T-cell (primary cell): ENCODE measurements around the gene KRTAP10-10. TPM values are rescaled to one million over a fixed set of nuclear protein-coding genes. Genes with fewer than 3 reads are reported as not detected.
"Not testable (repeated sequence)": the region's sequence is repeated elsewhere in the genome, so short reads cannot be mapped to it uniquely, and the experiment has no call there.

Source experiments
- ATAC-seq, 4 experiments: fragments of 200-7000 bp in 3 of 4; fragments of 150-1000 bp in 1 of 4; cut with Tn5 transposase; replicated peaks in 1 of 4; 1 replicate in 3 of 4; 2 replicates in 1 of 4; pipeline ENCODE4 v1.10.0; 2021; ENCODE audit warnings: moderate library complexity in 3 of 4, mild to moderate bottlenecking in 2 of 4, moderate number of reproducible peaks in 1 of 4
- CTCF ChIA-PET, 2 donors: fragments of 300-600 bp; sonication (Branson Sonifier 250); formaldehyde crosslinking; loops; one replicate each; lab custom pipeline; 2022; ENCODE audit warnings: antibody characterized with exemption in 2 of 2; lab: Charles Lee
- POLR2A ChIA-PET, 2 donors: fragments of 300-600 bp; sonication (Branson Sonifier 250); formaldehyde crosslinking; loops; one replicate each; lab custom pipeline; 2022; ENCODE audit warnings: antibody characterized with exemption in 2 of 2; lab: Charles Lee
- DNase-seq, 35 experiments: peaks; one replicate each; pipeline versions ENCODE4 v3.0.0 to v3.0.0-alpha.2; 2013 to 2023
- H3K27ac ChIP-seq: one replicate; pipeline ENCODE4 v1.5.1; 2013; ENCODE audit warnings: low read length
- H3K27me3 ChIP-seq, 2 experiments: replicated peaks in 1 of 2; 1 replicate in 1 of 2; 2 replicates in 1 of 2; pipeline versions ENCODE4 v1.6.1 to v1.7.0; 2013; ENCODE audit warnings: low read length in 1 of 2, mixed read lengths in 1 of 2; ENCODE audit not compliant: control insufficient read depth in 2 of 2, insufficient read depth in 2 of 2; ENCODE audit errors: extremely low read depth in 1 of 2
- H3K36me3 ChIP-seq, 2 donors: 1 replicate in 1 of 2; 2 replicates in 1 of 2; pipeline versions ENCODE4 v1.6.1 to v1.7.0; 2013; ENCODE audit warnings: low read length in 1 of 2; ENCODE audit not compliant: control insufficient read depth in 2 of 2, insufficient read depth in 1 of 2; ENCODE audit errors: extremely low read depth in 1 of 2
- H3K4me1 ChIP-seq, 2 experiments: 1 replicate in 1 of 2; 2 replicates in 1 of 2; pipeline versions ENCODE4 v1.6.1 to v1.7.0; 2013; ENCODE audit warnings: low read length in 2 of 2, mixed read lengths in 1 of 2; ENCODE audit not compliant: insufficient read depth in 2 of 2, control insufficient read depth in 1 of 2; ENCODE audit errors: extremely low read depth in 1 of 2
- H3K4me3 ChIP-seq, 2 donors: 1 replicate in 1 of 2; 2 replicates in 1 of 2; pipeline versions ENCODE4 v1.5.1 to v1.7.0; 2013; ENCODE audit warnings: mild to moderate bottlenecking in 2 of 2, low read length in 1 of 2, moderate library complexity in 1 of 2; ENCODE audit not compliant: control insufficient read depth in 1 of 2; ENCODE audit errors: extremely low read depth in 1 of 2
- H3K9me3 ChIP-seq: 2 replicates; pipeline ENCODE4 v1.7.0; 2013
- H3K27ac Mint-ChIP-seq, 2 donors: one replicate each; pipeline ENCODE4 v1.8.0; 2020 to 2021; ENCODE audit warnings: mild to moderate bottlenecking in 2 of 2, mixed read lengths in 2 of 2
- H3K27me3 Mint-ChIP-seq, 2 donors: one replicate each; pipeline ENCODE4 v1.8.0; 2021 to 2022; ENCODE audit warnings: mixed read lengths in 2 of 2
- H3K36me3 Mint-ChIP-seq: one replicate; pipeline ENCODE4 v1.8.0; 2021; ENCODE audit warnings: mixed read lengths
- H3K4me1 Mint-ChIP-seq, 3 donors: one replicate each; pipeline ENCODE4 v1.8.0; 2020 to 2022; ENCODE audit warnings: mixed read lengths in 3 of 3, mild to moderate bottlenecking in 1 of 3
- H3K4me3 Mint-ChIP-seq, 3 donors: one replicate each; pipeline ENCODE4 v1.8.0; 2020 to 2022; ENCODE audit warnings: mild to moderate bottlenecking in 3 of 3, mixed read lengths in 3 of 3, moderate library complexity in 3 of 3
- H3K9me3 Mint-ChIP-seq, 3 donors: one replicate each; pipeline ENCODE4 v1.8.0; 2020 to 2022; ENCODE audit warnings: mixed read lengths in 3 of 3
- WGBS: methylation state at CpG from one replicate; pipeline ENCODE4 v1.1.5; 2013; ENCODE audit warnings: missing lambda C conversion rate; ENCODE audit not compliant: insufficient coverage; 5-methylcytosine and 5-hydroxymethylcytosine counted together
- total RNA-seq, 35 experiments: library from RNA in 6 of 35; stranded (reverse) in 6 of 35; fragments of 120-200 nt in 1 of 35; gene quantifications; one replicate each; pipeline versions ENCODE4 v1.2.1 to v1.2.4 and lab custom pipeline; 2013 to 2026

Gene KRTAP10-10
- total RNA-seq, 5 donors from 2014 or later (not counting 1 experiment from before 2014, with no cell fraction given): not detected

- H3K9me3 ChIP-seq: no peaks in the 10 kb centered on the region
- H3K4me1 ChIP-seq: peaks cover 0 to 2% of the 10 kb centered on the region in 2 experiments
- Mint-ChIP-seq H3K9me3 (peaks cover 5 to 10% (median 6%) of the 10 kb centered on the region in 3 donors), H3K4me1 (peaks cover 0 to 5% (median 2%) of the 10 kb centered on the region in 3 donors), H3K27me3 (peaks cover 0 to 13% of the 10 kb centered on the region in 2 donors), H3K4me3 (no peak overlapping the region), H3K36me3 (peaks cover 3% of the 10 kb centered on the region), H3K27ac (no peak overlapping the region)
- DNase-seq (no peak), ATAC-seq (no peak)
- peaks cover 0 to 21% of the 10 kb centered on the region in 2 experiments for H3K27me3 ChIP-seq
- no peak overlapping the region for H3K27ac ChIP-seq
- ChIA-PET CTCF (no interaction called here), POLR2A (no interaction called here)
- no peaks in the 10 kb centered on the region for H3K36me3 ChIP-seq
- WGBS: 74% methylated on average over 4 of the region's 11 CpGs
- H3K4me3 ChIP-seq: no peak overlapping the region
These were observed 39.1 kb upstream of the KRTAP10-10 start for GRCh38 chr21:44598061-44598460.

- peaks cover 0 to 5% (median 0%) of the 10 kb centered on the region in 3 donors for H3K4me1 Mint-ChIP-seq
- peaks cover 0 to 10% of the 10 kb centered on the region in 2 donors for H3K27me3 Mint-ChIP-seq
- 90% methylated on average over 5 of the region's 8 CpGs for WGBS
- no peak overlapping the region for H3K27ac Mint-ChIP-seq
- H3K4me3 Mint-ChIP-seq: no peak overlapping the region
- no peaks in the 10 kb centered on the region for H3K4me1 ChIP-seq
- ChIA-PET POLR2A (no interaction called here), CTCF (no interaction called here)
- H3K9me3 ChIP-seq: no peaks in the 10 kb centered on the region
- no peak overlapping the region for H3K4me3 ChIP-seq
- ATAC-seq (no peak), DNase-seq (no peak)
- peaks cover 0 to 28% of the 10 kb centered on the region in 2 experiments for H3K27me3 ChIP-seq
- peaks cover 5 to 10% (median 6%) of the 10 kb centered on the region in 3 donors for H3K9me3 Mint-ChIP-seq
- no peaks in the 10 kb centered on the region for H3K36me3 ChIP-seq
- H3K27ac ChIP-seq: no peak overlapping the region
- H3K36me3 Mint-ChIP-seq: peaks cover 3% of the 10 kb centered on the region
These were observed 37.7 kb upstream of the KRTAP10-10 start for GRCh38 chr21:44599264-44600029.

- POLR2A ChIA-PET, H3K27ac Mint-ChIP-seq, H3K4me3 Mint-ChIP-seq, H3K4me3 ChIP-seq, ATAC-seq, CTCF ChIA-PET, H3K4me1 Mint-ChIP-seq, H3K4me1 ChIP-seq, H3K36me3 ChIP-seq, H3K9me3 ChIP-seq, DNase-seq, H3K36me3 Mint-ChIP-seq, H3K27ac ChIP-seq: not testable (repeated sequence)
- H3K9me3 Mint-ChIP-seq: peaks cover 5 to 10% (median 6%) of the 10 kb centered on the region in 3 donors
- 85% methylated on average over 10 of the region's 23 CpGs for WGBS
- H3K27me3 ChIP-seq: peaks cover 0 to 28% of the 10 kb centered on the region in 2 experiments
- peaks cover 0 to 11% of the 10 kb centered on the region in 2 donors for H3K27me3 Mint-ChIP-seq
These were observed 36.8 kb upstream of the KRTAP10-10 start, which contains the start of gene KRTAP10-7 for GRCh38 chr21:44600118-44600978. Gene KRTAP10-7, plus strand, starts transcription at chr21:44600597. Its CDS starts 25 bp downstream, at chr21:44600622.

GRCh38 chr21:44601091-44601490, 36.1 kb upstream of the KRTAP10-10 start:
- H3K4me1 Mint-ChIP-seq, CTCF ChIA-PET: not testable (repeated sequence)
- 70% methylated on average over 9 of the region's 10 CpGs for WGBS

GRCh38 chr21:44601596-44602462, 35.3 kb upstream of the KRTAP10-10 start:
- 86% methylated on average over 15 of the region's 23 CpGs for WGBS
- POLR2A ChIA-PET: no interaction called here
- H3K4me1 Mint-ChIP-seq: peaks cover 0 to 5% (median 0%) of the 10 kb centered on the region in 3 donors

More at GRCh38 chr21:44601091-44601490, 36.1 kb upstream of the KRTAP10-10 start:
- DNase-seq, H3K4me1 ChIP-seq, H3K27ac ChIP-seq, H3K36me3 Mint-ChIP-seq, H3K9me3 ChIP-seq, H3K4me3 ChIP-seq, POLR2A ChIA-PET, H3K27ac Mint-ChIP-seq, H3K4me3 Mint-ChIP-seq, ATAC-seq, H3K36me3 ChIP-seq: not testable (repeated sequence)
- Mint-ChIP-seq H3K9me3 (peaks cover 5 to 10% (median 6%) of the 10 kb centered on the region in 3 donors), H3K27me3 (peaks cover 0 to 15% of the 10 kb centered on the region in 2 donors)
- peaks cover 0 to 28% of the 10 kb centered on the region in 2 experiments for H3K27me3 ChIP-seq

More at GRCh38 chr21:44601596-44602462, 35.3 kb upstream of the KRTAP10-10 start:
- CTCF ChIA-PET: no interaction called here
- no peak overlapping the region for H3K4me3 ChIP-seq
- no peaks in the 10 kb centered on the region for H3K4me1 ChIP-seq
- no peaks in the 10 kb centered on the region for H3K9me3 ChIP-seq
- Mint-ChIP-seq H3K27me3 (peaks cover 3 to 19% of the 10 kb centered on the region in 2 donors), H3K27ac (no peak overlapping the region), H3K36me3 (peaks cover 5% of the 10 kb centered on the region), H3K4me3 (no peak overlapping the region), H3K9me3 (peaks cover 5 to 16% (median 6%) of the 10 kb centered on the region in 3 donors)
- peaks cover 0 to 28% of the 10 kb centered on the region in 2 experiments for H3K27me3 ChIP-seq
- H3K27ac ChIP-seq: no peak overlapping the region
- DNase-seq (no peak), ATAC-seq (no peak)
- no peaks in the 10 kb centered on the region for H3K36me3 ChIP-seq
